ENCODE measurements around the gene KPNA4. TPM values are rescaled to one million over a fixed set of nuclear protein-coding genes. Genes with fewer than 3 reads are reported as not detected.
"Not testable (repeated sequence)": the region's sequence is repeated elsewhere in the genome, so short reads cannot be mapped to it uniquely, and the experiment has no call there.

Gene KPNA4
- 33.6 TPM for total RNA-seq
- 10 to 100 TPM; 45.0 to 68.4 (median 59.5) TPM for polyA plus RNA-seq (ENCODE audit: insufficient read depth in 1 of 8, insufficient read length in 8 of 8, low replicate concordance in 1 of 8)
- long read RNA-seq, donor 1, full-length matches to known transcripts = 7 of 7 reads
- long read RNA-seq, donor 1, partial matches to known transcripts = 0 of 7 reads
- long read RNA-seq, donor 1, other reads (novel, unspliced or antisense) = 0 of 7 reads
- long read RNA-seq, donor 2, full-length matches to known transcripts = 3 of 3 reads
- long read RNA-seq, donor 2, partial matches to known transcripts = 0 of 3 reads
- long read RNA-seq, donor 2, other reads (novel, unspliced or antisense) = 0 of 3 reads
- long read RNA-seq, donor 3, full-length matches to known transcripts = 19 of 30 reads
- long read RNA-seq, donor 3, partial matches to known transcripts = 11 of 30 reads
- long read RNA-seq, donor 3, other reads (novel, unspliced or antisense) = 0 of 30 reads
- long read RNA-seq, donor 4, full-length matches to known transcripts = 7 of 7 reads
- long read RNA-seq, donor 4, partial matches to known transcripts = 0 of 7 reads
- long read RNA-seq, donor 4, other reads (novel, unspliced or antisense) = 0 of 7 reads
- long read RNA-seq, donor 5, full-length matches to known transcripts = 17 of 33 reads
- long read RNA-seq, donor 5, partial matches to known transcripts = 16 of 33 reads
- long read RNA-seq, donor 5, other reads (novel, unspliced or antisense) = 0 of 33 reads
- long read RNA-seq, donor 6, full-length matches to known transcripts = 14 of 20 reads
- long read RNA-seq, donor 6, partial matches to known transcripts = 6 of 20 reads
- long read RNA-seq, donor 6, other reads (novel, unspliced or antisense) = 0 of 20 reads
- long read RNA-seq, donor 7, full-length matches to known transcripts = 8 of 13 reads
- long read RNA-seq, donor 7, partial matches to known transcripts = 5 of 13 reads
- long read RNA-seq, donor 7, other reads (novel, unspliced or antisense) = 0 of 13 reads
- long read RNA-seq, donor 8, full-length matches to known transcripts = 5 of 12 reads
- long read RNA-seq, donor 8, partial matches to known transcripts = 7 of 12 reads
- long read RNA-seq, donor 8, other reads (novel, unspliced or antisense) = 0 of 12 reads
- long read RNA-seq, donor 9, full-length matches to known transcripts = 2 of 9 reads
- long read RNA-seq, donor 9, partial matches to known transcripts = 7 of 9 reads
- long read RNA-seq, donor 9, other reads (novel, unspliced or antisense) = 0 of 9 reads
- long read RNA-seq, donor 10, full-length matches to known transcripts = 9 of 22 reads
- long read RNA-seq, donor 10, partial matches to known transcripts = 13 of 22 reads
- long read RNA-seq, donor 10, other reads (novel, unspliced or antisense) = 0 of 22 reads
- long read RNA-seq, donor 11, full-length matches to known transcripts = 7 of 15 reads
- long read RNA-seq, donor 11, partial matches to known transcripts = 8 of 15 reads
- long read RNA-seq, donor 11, other reads (novel, unspliced or antisense) = 0 of 15 reads

- DNase-seq = peak; percentile 99
- peaks cover 8% of the 10 kb centered on the region for H3K9me3 ChIP-seq (replicated peaks; ENCODE audit: control insufficient read depth, low read depth, low read length)
- peak within 1 kb of the TSS; percentile 83 for H3K4me3 ChIP-seq (ENCODE audit: low read length)
- WGBS (ENCODE audit: insufficient coverage) = under 1% methylated on average over 60 of the region's 71 CpGs
- H3K27me3 ChIP-seq (ENCODE audit: control insufficient read depth, insufficient read depth, low read length) = no peaks in the 10 kb centered on the region
- H3K27ac ChIP-seq (ENCODE audit: low read length) = peak within 1 kb of the TSS; percentile 99
- peaks cover 5% of the 10 kb centered on the region for H3K4me1 ChIP-seq (ENCODE audit: control insufficient read depth, insufficient read depth, low read length)
- peaks cover 17% of the 10 kb centered on the region for H3K36me3 ChIP-seq (ENCODE audit: control insufficient read depth, insufficient read depth, low read length)
Measured at GRCh38 chr3:160565442-160566403, at the start of gene KPNA4. Gene KPNA4 (minus strand): TSS chr3:160565571. CDS start chr3:160565282, 289 bp downstream.

- 78% methylated on average over 1 of the region's 1 CpG for WGBS (ENCODE audit: insufficient coverage)
- no peaks in the 10 kb centered on the region for H3K36me3 ChIP-seq (ENCODE audit: control insufficient read depth, insufficient read depth, low read length)
Measured at GRCh38 chr3:160613661-160614060, 48.3 kb upstream of the KPNA4 start.

GRCh38 chr3:160612386-160613075 lies 47.2 kb upstream of the KPNA4 start:
- Histone ChIP-seq H3K27ac (ENCODE audit: low read length) (no peak overlapping the region), H3K27me3 (ENCODE audit: control insufficient read depth, insufficient read depth, low read length) (no peaks in the 10 kb centered on the region), H3K9me3 (replicated peaks; ENCODE audit: control insufficient read depth, low read depth, low read length) (no peaks in the 10 kb centered on the region), H3K4me1 (ENCODE audit: control insufficient read depth, insufficient read depth, low read length) (peaks cover 7% of the 10 kb centered on the region), H3K36me3 (ENCODE audit: control insufficient read depth, insufficient read depth, low read length) (no peaks in the 10 kb centered on the region), H3K4me3 (ENCODE audit: low read length) (no peak overlapping the region)
- 50% methylated on average over 1 of the region's 3 CpGs for WGBS (ENCODE audit: insufficient coverage)
- peak; percentile 59 for DNase-seq

More at GRCh38 chr3:160613661-160614060, 48.3 kb upstream of the KPNA4 start:
- H3K27ac ChIP-seq (ENCODE audit: low read length) = no peak overlapping the region
- peaks cover 7% of the 10 kb centered on the region for H3K4me1 ChIP-seq (ENCODE audit: control insufficient read depth, insufficient read depth, low read length)
- DNase-seq = peak; percentile 4
- H3K4me3 ChIP-seq (ENCODE audit: low read length) = no peak overlapping the region
- no peaks in the 10 kb centered on the region for H3K27me3 ChIP-seq (ENCODE audit: control insufficient read depth, insufficient read depth, low read length)
- no peaks in the 10 kb centered on the region for H3K9me3 ChIP-seq (replicated peaks; ENCODE audit: control insufficient read depth, low read depth, low read length)

- H3K4me3 ChIP-seq (ENCODE audit: low read length) = no peak overlapping the region
- H3K27me3 ChIP-seq (ENCODE audit: control insufficient read depth, insufficient read depth, low read length) = no peaks in the 10 kb centered on the region
- H3K36me3 ChIP-seq (ENCODE audit: control insufficient read depth, insufficient read depth, low read length) = no peaks in the 10 kb centered on the region
- DNase-seq = no peak
- no CpG with 5 or more reads among the region's 3 CpGs for WGBS (ENCODE audit: insufficient coverage)
- H3K4me1 ChIP-seq (ENCODE audit: control insufficient read depth, insufficient read depth, low read length) = peaks cover 4% of the 10 kb centered on the region
- H3K9me3 ChIP-seq (replicated peaks; ENCODE audit: control insufficient read depth, low read depth, low read length) = no peaks in the 10 kb centered on the region
- H3K27ac ChIP-seq (ENCODE audit: low read length) = no peak overlapping the region
Measured at GRCh38 chr3:160611141-160611540, 45.8 kb upstream of the KPNA4 start.

- no CpG with 5 or more reads among the region's 2 CpGs for WGBS (ENCODE audit: insufficient coverage)
- H3K27ac ChIP-seq (ENCODE audit: low read length) = no peak overlapping the region
- no peaks in the 10 kb centered on the region for H3K36me3 ChIP-seq (ENCODE audit: control insufficient read depth, insufficient read depth, low read length)
- no peaks in the 10 kb centered on the region for H3K9me3 ChIP-seq (replicated peaks; ENCODE audit: control insufficient read depth, low read depth, low read length)
- no peaks in the 10 kb centered on the region for H3K27me3 ChIP-seq (ENCODE audit: control insufficient read depth, insufficient read depth, low read length)
- H3K4me1 ChIP-seq (ENCODE audit: control insufficient read depth, insufficient read depth, low read length) = peaks cover 4% of the 10 kb centered on the region
- no peak overlapping the region for H3K4me3 ChIP-seq (ENCODE audit: low read length)
- DNase-seq = no peak
Measured at GRCh38 chr3:160608870-160609269, 43.5 kb upstream of the KPNA4 start.

GRCh38 chr3:160607826-160608225 lies 42.5 kb upstream of the KPNA4 start:
- DNase-seq = no peak
- no peaks in the 10 kb centered on the region for H3K36me3 ChIP-seq (ENCODE audit: control insufficient read depth, insufficient read depth, low read length)
- peaks cover 3% of the 10 kb centered on the region for H3K4me1 ChIP-seq (ENCODE audit: control insufficient read depth, insufficient read depth, low read length)
- no peak overlapping the region for H3K4me3 ChIP-seq (ENCODE audit: low read length)
- H3K9me3 ChIP-seq (replicated peaks; ENCODE audit: control insufficient read depth, low read depth, low read length) = no peaks in the 10 kb centered on the region
- 92% methylated on average over 2 of the region's 3 CpGs for WGBS (ENCODE audit: insufficient coverage)
- no peaks in the 10 kb centered on the region for H3K27me3 ChIP-seq (ENCODE audit: control insufficient read depth, insufficient read depth, low read length)
- no peak overlapping the region for H3K27ac ChIP-seq (ENCODE audit: low read length)

GRCh38 chr3:160605315-160605714 lies 39.9 kb upstream of the KPNA4 start:
- Histone ChIP-seq H3K4me3 (ENCODE audit: low read length) (no peak overlapping the region), H3K9me3 (replicated peaks; ENCODE audit: control insufficient read depth, low read depth, low read length) (no peaks in the 10 kb centered on the region), H3K36me3 (ENCODE audit: control insufficient read depth, insufficient read depth, low read length) (no peaks in the 10 kb centered on the region), H3K27ac (ENCODE audit: low read length) (no peak overlapping the region), H3K27me3 (ENCODE audit: control insufficient read depth, insufficient read depth, low read length) (no peaks in the 10 kb centered on the region), H3K4me1 (ENCODE audit: control insufficient read depth, insufficient read depth, low read length) (no peaks in the 10 kb centered on the region)
- DNase-seq = no peak

- not testable (repeated sequence) for H3K4me1 ChIP-seq (ENCODE audit: control insufficient read depth, insufficient read depth, low read length); H3K27me3 ChIP-seq (ENCODE audit: control insufficient read depth, insufficient read depth, low read length); H3K4me3 ChIP-seq (ENCODE audit: low read length); H3K9me3 ChIP-seq (replicated peaks; ENCODE audit: control insufficient read depth, low read depth, low read length); H3K36me3 ChIP-seq (ENCODE audit: control insufficient read depth, insufficient read depth, low read length); H3K27ac ChIP-seq (ENCODE audit: low read length); DNase-seq
- WGBS (ENCODE audit: insufficient coverage) = no CpG with 5 or more reads among the region's 3 CpGs
Measured at GRCh38 chr3:160603845-160604244, 38.5 kb upstream of the KPNA4 start.

Data from muscle of leg (tissue), 16 donors.